H9 (cell line): ENCODE measurements around the gene ST6GALNAC3. TPM values are rescaled to one million over a fixed set of nuclear protein-coding genes. Genes with fewer than 3 reads are reported as not detected.
A peak's percentile ranks its signal among the peaks of the same experiment; 100 is the strongest.

Experiments
- DNase-seq: peaks from one replicate; pipeline ENCODE4 v3.0.0-alpha.2; 2017
- H2AFZ ChIP-seq: one replicate; pipeline ENCODE4 v1.6.1; 2013; ENCODE audit warnings: mild to moderate bottlenecking, low read length, control low read depth, moderate library complexity
- H2AK5ac ChIP-seq: 2 replicates; pipeline ENCODE4 v1.6.1; 2013; ENCODE audit warnings: low read length, control low read depth, mixed read lengths; ENCODE audit not compliant: insufficient read length
- H2BK120ac ChIP-seq: one replicate; pipeline ENCODE4 v1.6.1; 2013; ENCODE audit warnings: low read depth, mild to moderate bottlenecking, low read length, control low read depth, inconsistent platforms; ENCODE audit not compliant: poor library complexity, severe bottlenecking
- H2BK12ac ChIP-seq: 2 replicates; pipeline ENCODE4 v1.6.1; 2013; ENCODE audit warnings: low read length, control low read depth, mixed read lengths, low read depth; ENCODE audit not compliant: insufficient read length
- H2BK15ac ChIP-seq: 2 replicates; pipeline ENCODE4 v1.6.1; 2013; ENCODE audit warnings: low read depth, low read length, control low read depth
- H2BK20ac ChIP-seq: one replicate; pipeline ENCODE4 v1.6.1; 2013; ENCODE audit warnings: low read depth, mild to moderate bottlenecking, low read length, control low read depth, inconsistent platforms; ENCODE audit not compliant: poor library complexity, severe bottlenecking
- H2BK5ac ChIP-seq: 2 replicates; pipeline ENCODE4 v1.6.1; 2013; ENCODE audit warnings: low read length, control low read depth, mixed read lengths; ENCODE audit not compliant: insufficient read length
- H3K14ac ChIP-seq: 2 replicates; pipeline ENCODE4 v1.6.1; 2013; ENCODE audit warnings: low read length, control low read depth; ENCODE audit not compliant: insufficient read depth
- H3K18ac ChIP-seq: 2 replicates; pipeline ENCODE4 v1.6.1; 2013; ENCODE audit warnings: low read depth, mild to moderate bottlenecking, mixed read lengths, low read length, control low read depth; ENCODE audit not compliant: insufficient read length
- H3K23ac ChIP-seq: 2 replicates; pipeline ENCODE4 v1.6.1; 2013; ENCODE audit warnings: low read length, control low read depth, mixed read lengths, low read depth; ENCODE audit not compliant: insufficient read length
- H3K23me2 ChIP-seq: 2 replicates; pipeline ENCODE4 v1.6.1; 2013; ENCODE audit warnings: low read depth, mild to moderate bottlenecking, mixed read lengths, low read length, control low read depth; ENCODE audit not compliant: insufficient read length, poor library complexity, severe bottlenecking
- H3K27ac ChIP-seq: 2 replicates; pipeline ENCODE4 v1.5.1; 2013; ENCODE audit warnings: low read length, control low read depth, mixed read lengths, low read depth; ENCODE audit not compliant: insufficient read length
- H3K27me3 ChIP-seq: 2 replicates; pipeline ENCODE4 v1.6.1; 2013; ENCODE audit warnings: low read length, control low read depth, inconsistent platforms; ENCODE audit not compliant: insufficient read depth
- H3K4ac ChIP-seq: 2 replicates; pipeline ENCODE4 v1.6.1; 2013; ENCODE audit warnings: low read depth, mild to moderate bottlenecking, control low read depth, inconsistent platforms, low read length, moderate library complexity
- H3K4me1 ChIP-seq: 2 replicates; pipeline ENCODE4 v1.6.1; 2013; ENCODE audit warnings: low read length, control low read depth, inconsistent platforms; ENCODE audit not compliant: insufficient read depth
- H3K4me2 ChIP-seq: 2 replicates; pipeline ENCODE4 v1.6.1; 2013; ENCODE audit warnings: low read length, control low read depth, mixed read lengths; ENCODE audit not compliant: insufficient read length, insufficient read depth
- H3K56ac ChIP-seq: 2 replicates; pipeline ENCODE4 v1.6.1; 2013; ENCODE audit warnings: low read depth, mild to moderate bottlenecking, mixed read lengths, low read length, control low read depth; ENCODE audit not compliant: insufficient read length
- H3K79me1 ChIP-seq: 2 replicates; pipeline ENCODE4 v1.6.1; 2013; ENCODE audit warnings: low read depth, mild to moderate bottlenecking, moderate library complexity, low read length, control low read depth, inconsistent platforms; ENCODE audit not compliant: insufficient read depth, poor library complexity, severe bottlenecking
- H3K79me2 ChIP-seq: 2 replicates; pipeline ENCODE4 v1.6.1; 2013; ENCODE audit warnings: low read length, control low read depth, inconsistent platforms; ENCODE audit not compliant: insufficient read depth
- H3K9ac ChIP-seq: 2 replicates; pipeline ENCODE4 v1.6.1; 2013; ENCODE audit warnings: low read length, control low read depth, mixed read lengths; ENCODE audit not compliant: insufficient read length; ENCODE audit errors: extremely low read depth
- H3K9me3 ChIP-seq: one replicate; pipeline ENCODE4 v1.6.1; 2013; ENCODE audit warnings: low read depth, low read length, inconsistent platforms; ENCODE audit not compliant: control insufficient read depth
- H3T11ph ChIP-seq: one replicate; pipeline ENCODE4 v1.6.1; 2013; ENCODE audit warnings: mild to moderate bottlenecking, low read length, control low read depth, inconsistent platforms
- H4K20me1 ChIP-seq: one replicate; pipeline ENCODE4 v1.6.1; 2013; ENCODE audit not compliant: control insufficient read depth, insufficient read length, insufficient read depth
- H4K5ac ChIP-seq: 2 replicates; pipeline ENCODE4 v1.6.1; 2013; ENCODE audit warnings: low read depth, mild to moderate bottlenecking, mixed read lengths, low read length, control low read depth; ENCODE audit not compliant: insufficient read length
- H4K8ac ChIP-seq: replicated peaks from 2 replicates; pipeline ENCODE4 v1.6.1; 2013; ENCODE audit warnings: low read length, control low read depth, mixed read lengths, low read depth; ENCODE audit not compliant: insufficient read length
- H4K91ac ChIP-seq: 2 replicates; pipeline ENCODE4 v1.6.1; 2013; ENCODE audit warnings: low read depth, mild to moderate bottlenecking, moderate library complexity, mixed read lengths, low read length, control low read depth; ENCODE audit not compliant: insufficient read length
- H3K27ac Mint-ChIP-seq, 3 experiments: 2 replicates in 2 of 3; 3 replicates in 1 of 3; pipeline ENCODE4 v1.8.0; 2020 to 2021; ENCODE audit warnings: mixed read lengths in 3 of 3, mild to moderate bottlenecking in 1 of 3, moderate library complexity in 1 of 3
- H3K27me3 Mint-ChIP-seq: 2 replicates; pipeline ENCODE4 v1.8.0; 2021; ENCODE audit warnings: low read depth, mild to moderate bottlenecking, moderate library complexity, mixed read lengths
- H3K36me3 Mint-ChIP-seq, 3 experiments: 2 replicates in 2 of 3; 3 replicates in 1 of 3; pipeline ENCODE4 v1.8.0; 2020 to 2021; ENCODE audit warnings: low read depth in 3 of 3, mixed read lengths in 3 of 3; ENCODE audit not compliant: insufficient read depth in 1 of 3
- H3K4me1 Mint-ChIP-seq, 2 experiments: 2 replicates each; pipeline ENCODE4 v1.8.0; 2020; ENCODE audit warnings: mixed read lengths in 2 of 2
- H3K4me3 Mint-ChIP-seq, 2 experiments: 2 replicates in 1 of 2; 3 replicates in 1 of 2; pipeline ENCODE4 v1.8.0; 2020 to 2021; ENCODE audit warnings: mild to moderate bottlenecking in 2 of 2, mixed read lengths in 2 of 2, moderate library complexity in 1 of 2
- H3K9me3 Mint-ChIP-seq, 2 experiments: 2 replicates in 1 of 2; 3 replicates in 1 of 2; pipeline ENCODE4 v1.8.0; 2020; ENCODE audit warnings: mild to moderate bottlenecking in 2 of 2, mixed read lengths in 2 of 2, moderate library complexity in 1 of 2
- CTCF ChIP-seq: fragments of 200-600 bp; sonication (generic); conservative IDR thresholded peaks from 3 replicates; pipeline ENCODE4 v1.8.0; 2021; ENCODE audit warnings: antibody characterized with exemption, mild to moderate bottlenecking
- WGBS: extraction: QIAGEN DNeasy Blood & Tissue Kit; methylation state at CpG from one replicate; pipeline ENCODE4 v1.1.7; 2013; ENCODE audit warnings: missing lambda C conversion rate, low lambda C conversion rate, mixed read lengths; ENCODE audit not compliant: insufficient read length; ENCODE audit errors: extremely low coverage; 5-methylcytosine and 5-hydroxymethylcytosine counted together
- total RNA-seq: library from RNA; stranded (reverse); gene quantifications from 2 replicates; pipeline ENCODE4 v1.2.1, GENCODE V29; 2021

The ST6GALNAC3 gene
- total RNA-seq, 1 experiment from 2014 or later, result 11.2 TPM

- Histone ChIP-seq H4K20me1 (no peaks in the 10 kb centered on the region), H3K79me2 (no peaks in the 10 kb centered on the region), H3K27me3 (no peaks in the 10 kb centered on the region), H2AK5ac (no peak overlapping the region), H3K9me3 (no peaks in the 10 kb centered on the region), H4K91ac (no peak overlapping the region), H2BK120ac (no peak overlapping the region), H4K8ac (no peak overlapping the region), H4K5ac (no peak overlapping the region), H2BK5ac (no peak overlapping the region), H3K9ac (no peak overlapping the region), H3K23me2 (no peaks in the 10 kb centered on the region), H2BK12ac (no peak overlapping the region), H2BK20ac (no peak overlapping the region), H2BK15ac (no peak overlapping the region), H3K4me2 (no peak overlapping the region), H3K23ac (no peak overlapping the region), H2AFZ (no peak overlapping the region), H3K4ac (no peak overlapping the region), H3K14ac (no peak overlapping the region; the same call in 1 of the 2 replicates), H3K79me1 (no peaks in the 10 kb centered on the region), H3T11ph (no peak overlapping the region), H3K4me1 (peaks cover 19% of the 10 kb centered on the region), H3K27ac (peak overlapping the region; percentile 86), H3K18ac (no peak overlapping the region), H3K56ac (no peak overlapping the region)
- peaks cover 69 to 78% of the 10 kb centered on the region in 2 experiments for H3K4me1 Mint-ChIP-seq
- H3K36me3 Mint-ChIP-seq, result peaks cover 0 to 11% (median 3%) of the 10 kb centered on the region in 3 experiments; a peak in 4 of 7 replicates
- no CpG with 5 or more reads among the region's 2 CpGs for WGBS
- no peak for TF ChIP-seq CTCF
- peak overlapping the region in 1 of 2 experiments; percentile 33; a peak in 1 of 5 replicates for H3K4me3 Mint-ChIP-seq
- H3K27ac Mint-ChIP-seq, result peak overlapping the region; percentile 41 to 99 (median 78); a peak in 6 of 7 replicates
- no peaks in the 10 kb centered on the region for H3K27me3 Mint-ChIP-seq
- peak; percentile 71 for DNase-seq
- H3K9me3 Mint-ChIP-seq, result no peaks in the 10 kb centered on the region
Observed at GRCh38 chr1:76230842-76231281, 156.3 kb downstream of the ST6GALNAC3 start.
